Measurements from ENCODE around the gene RBP2. TPM values are rescaled to one million over a fixed set of nuclear protein-coding genes. Genes with fewer than 3 reads are reported as not detected.
A peak's percentile ranks its signal among the peaks of the same experiment; 100 is the strongest.

Gene RBP2
- total RNA-seq, 4 donors from 2014 or later: not detected

- no peak for TF ChIP-seq CTCF (IDR thresholded peaks at IDR 0.05)
- no peak for TF ChIP-seq POLR2A (IDR thresholded peaks at IDR 0.05)
- DNase-seq: no peak
- WGBS, 2 donors: 55 to 92% methylated on average over 2 of the region's 2 CpGs
Observed at GRCh38 chr3:139460529-139460928, 15.8 kb downstream of the RBP2 start.

GRCh38 chr3:139460076-139460475 is 16.2 kb downstream of the RBP2 start:
- no peak overlapping the region for H3K4me3 ChIP-seq
- intact Hi-C loops (cut with DNase I): no loop called here
- no peaks in the 10 kb centered on the region for H3K36me3 ChIP-seq
- DNase-seq: no peak
- H3K9me3 ChIP-seq: no peaks in the 10 kb centered on the region
- H3K27me3 ChIP-seq: no peaks in the 10 kb centered on the region
- peaks cover 0 to 17% (median 0%) of the 10 kb centered on the region in 3 donors for H3K4me1 ChIP-seq
- TF ChIP-seq POLR2A (IDR thresholded peaks at IDR 0.05) (no peak), CTCF (IDR thresholded peaks at IDR 0.05) (no peak)
- H3K27ac ChIP-seq: peak overlapping the region in 1 of 4 donors; percentile 52

More at GRCh38 chr3:139460529-139460928, 15.8 kb downstream of the RBP2 start:
- Histone ChIP-seq H3K27me3 (no peaks in the 10 kb centered on the region), H3K27ac (peak overlapping the region in 1 of 4 donors; percentile 52), H3K9me3 (no peaks in the 10 kb centered on the region), H3K4me1 (peaks cover 0 to 17% (median 0%) of the 10 kb centered on the region in 3 donors), H3K36me3 (no peaks in the 10 kb centered on the region), H3K4me3 (no peak overlapping the region)
- intact Hi-C loops (cut with DNase I): no loop called here

- no peak for TF ChIP-seq POLR2A (IDR thresholded peaks at IDR 0.05)
- no peak for TF ChIP-seq CTCF (IDR thresholded peaks at IDR 0.05)
- 89 to 95% methylated on average over 7 of the region's 7 CpGs for WGBS, 2 donors
- H3K27me3 ChIP-seq: no peaks in the 10 kb centered on the region
- intact Hi-C loops (cut with DNase I): no loop called here
- no peaks in the 10 kb centered on the region for H3K9me3 ChIP-seq
- no peaks in the 10 kb centered on the region for H3K36me3 ChIP-seq
- no peak for DNase-seq
- no peak overlapping the region for H3K4me3 ChIP-seq
- H3K4me1 ChIP-seq: peaks cover 0 to 17% (median 0%) of the 10 kb centered on the region in 3 donors
- H3K27ac ChIP-seq: no peak overlapping the region
Observed at GRCh38 chr3:139458348-139458747, 18.0 kb downstream of the RBP2 start.

- peaks cover 0 to 16% (median 0%) of the 10 kb centered on the region in 3 donors for H3K4me1 ChIP-seq
- H3K4me3 ChIP-seq: no peak overlapping the region
- H3K36me3 ChIP-seq: no peaks in the 10 kb centered on the region
- TF ChIP-seq CTCF (IDR thresholded peaks at IDR 0.05) (no peak), POLR2A (IDR thresholded peaks at IDR 0.05) (no peak)
- H3K27me3 ChIP-seq: no peaks in the 10 kb centered on the region
- no peak for DNase-seq
- H3K9me3 ChIP-seq: no peaks in the 10 kb centered on the region
- intact Hi-C loops (cut with DNase I): no loop called here
- no peak overlapping the region for H3K27ac ChIP-seq
- 23 to 53% methylated on average over 3 of the region's 3 CpGs for WGBS, 2 donors
Observed at GRCh38 chr3:139457066-139457465, 19.2 kb downstream of the RBP2 start.

- intact Hi-C loops (cut with DNase I): no loop called here
- no peaks in the 10 kb centered on the region for H3K36me3 ChIP-seq
- WGBS, 2 donors: 33 to 41% methylated on average over 4 of the region's 4 CpGs
Observed at GRCh38 chr3:139456386-139456785, 19.9 kb downstream of the RBP2 start.

More at GRCh38 chr3:139456386-139456785, 19.9 kb downstream of the RBP2 start:
- no peak for DNase-seq
- Histone ChIP-seq H3K9me3 (no peaks in the 10 kb centered on the region), H3K4me3 (no peak overlapping the region), H3K27ac (no peak overlapping the region), H3K4me1 (peaks cover 0 to 12% (median 0%) of the 10 kb centered on the region in 3 donors), H3K27me3 (no peaks in the 10 kb centered on the region)
- TF ChIP-seq POLR2A (IDR thresholded peaks at IDR 0.05) (no peak), CTCF (IDR thresholded peaks at IDR 0.05) (no peak)
